Calu3 (cell line): ENCODE data around the gene RGL3. TPM values are rescaled to one million over a fixed set of nuclear protein-coding genes. Genes with fewer than 3 reads are reported as not detected.

Experiments
- BruUV-seq: library from RNA; stranded (reverse); fragments of 400-500 nt; replicated peaks from 2 replicates; lab custom pipeline; 2021; lab: Mats Ljungman, UMichigan
- CTCF ChIA-PET: fragments of 300-600 bp; sonication (Branson Sonifier 250); formaldehyde crosslinking; loops from one replicate; lab custom pipeline; 2022; ENCODE audit warnings: antibody characterized with exemption; lab: Charles Lee
- DNase-seq: peaks from one replicate; pipeline ENCODE4 v3.0.0; 2022
- H3K27ac Mint-ChIP-seq: one replicate; pipeline ENCODE4 v1.8.0; 2022; ENCODE audit warnings: mixed read lengths; ENCODE audit not compliant: unreplicated experiment
- H3K27me3 Mint-ChIP-seq: one replicate; pipeline ENCODE4 v1.8.0; 2022; ENCODE audit warnings: mixed read lengths; ENCODE audit not compliant: unreplicated experiment
- H3K36me3 Mint-ChIP-seq: one replicate; pipeline ENCODE4 v1.8.0; 2022; ENCODE audit warnings: mild to moderate bottlenecking, moderate library complexity, mixed read lengths; ENCODE audit not compliant: insufficient read depth, unreplicated experiment
- H3K4me1 Mint-ChIP-seq: one replicate; pipeline ENCODE4 v1.8.0; 2022; ENCODE audit warnings: mild to moderate bottlenecking, low read depth, mixed read lengths; ENCODE audit not compliant: unreplicated experiment
- H3K4me3 Mint-ChIP-seq: one replicate; pipeline ENCODE4 v1.8.0; 2022; ENCODE audit warnings: mild to moderate bottlenecking, low read depth, moderate library complexity, mixed read lengths; ENCODE audit not compliant: unreplicated experiment
- H3K9me3 Mint-ChIP-seq: one replicate; pipeline ENCODE4 v1.8.0; 2022; ENCODE audit warnings: low read depth, mixed read lengths; ENCODE audit not compliant: unreplicated experiment
- CTCF ChIP-seq: fragments of 200-600 bp; IDR thresholded peaks from one replicate; pipeline ENCODE4 v1.8.0; 2022; ENCODE audit warnings: antibody characterized with exemption; ENCODE audit not compliant: unreplicated experiment
- intact Hi-C: fragments of 100-400 bp; cut with micrococcal nuclease; formaldehyde crosslinking; loops from one replicate; pipeline ENCODE4 v1.10.0; 2022; ENCODE audit not compliant: unreplicated experiment
- total RNA-seq: library from RNA; stranded (reverse); gene quantifications from 2 replicates; pipeline ENCODE4 v1.2.3, GENCODE V29; 2022

Gene RGL3
- total RNA-seq, 1 experiment from 2014 or later, result 84.1 TPM

GRCh38 chr19:11422163-11423065 is 3.3 kb upstream of the RGL3 start:
- DNase-seq, result peak; percentile 79
- TF ChIP-seq CTCF, result no peak
- H3K27ac Mint-ChIP-seq, result no peak overlapping the region
- intact Hi-C loops, result no loop called here
- peaks cover 16% of the 10 kb centered on the region for H3K27me3 Mint-ChIP-seq
- H3K4me3 Mint-ChIP-seq, result peak overlapping the region; percentile 36
- peaks cover 27% of the 10 kb centered on the region for H3K36me3 Mint-ChIP-seq
- BruUV-seq, result no TSS peak
- CTCF ChIA-PET, result interaction anchor here (0.6 to 1.5 kb wide), 6 partner anchors 13 to 151 kb away, joined by 3 to 4 read pairs (median 4); partner anchors contain the start of genes ODAD3 and PRKCSH
- no peaks in the 10 kb centered on the region for H3K9me3 Mint-ChIP-seq
- H3K4me1 Mint-ChIP-seq, result peaks cover 11% of the 10 kb centered on the region

DNA sequence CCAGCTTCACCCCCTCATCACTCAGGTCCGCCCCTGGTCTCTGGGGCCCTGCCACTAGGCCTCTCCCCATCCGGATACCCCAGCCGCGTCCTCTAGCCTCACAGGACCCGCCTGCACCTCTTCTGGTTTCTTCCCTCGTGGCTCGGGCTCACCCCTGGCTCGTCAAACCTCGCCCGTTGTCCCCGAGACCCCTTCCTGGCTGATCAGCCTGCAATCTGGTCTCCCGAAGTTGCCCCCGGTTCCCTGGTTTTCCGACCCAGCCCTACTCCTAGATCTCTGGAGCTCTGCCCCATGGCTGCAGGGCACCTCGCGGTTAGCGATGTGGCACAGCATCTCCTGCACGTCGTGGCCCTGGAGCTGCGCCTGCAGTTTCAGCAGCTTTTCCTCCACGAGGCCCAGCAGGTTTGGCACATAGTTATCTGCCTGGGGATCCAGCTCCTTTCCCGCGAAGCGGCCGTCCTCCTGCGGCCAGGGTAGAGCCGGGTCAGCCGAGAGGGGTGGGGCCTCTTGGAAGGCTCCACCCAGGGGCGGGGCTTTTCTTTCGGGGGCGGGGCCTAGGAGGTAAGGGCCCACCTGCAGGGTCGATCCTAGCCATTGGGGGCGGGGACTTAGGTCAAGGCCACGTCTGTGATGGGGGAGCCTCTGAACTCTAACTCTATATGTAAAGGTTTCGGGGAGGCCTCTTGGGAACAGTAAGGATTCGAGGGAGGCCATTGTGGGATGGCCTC is 2.4 kb upstream of the RGL3 start:
- Mint-ChIP-seq H3K4me3 (peak overlapping the region; percentile 36), H3K27me3 (peaks cover 16% of the 10 kb centered on the region), H3K27ac (no peak overlapping the region), H3K36me3 (peaks cover 28% of the 10 kb centered on the region), H3K4me1 (peaks cover 11% of the 10 kb centered on the region), H3K9me3 (no peaks in the 10 kb centered on the region)
- no TSS peak for BruUV-seq
- CTCF ChIA-PET, result interaction anchor here (0.6 to 1.5 kb wide), 6 partner anchors 14 to 152 kb away, joined by 3 to 4 read pairs (median 4); partner anchors contain the start of genes ODAD3 and PRKCSH
- peak; percentile 43 for DNase-seq
- no peak for TF ChIP-seq CTCF
- intact Hi-C loops, result no loop called here

GRCh38 chr19:11420429-11421370 is 1.6 kb upstream of the RGL3 start:
- peaks cover 11% of the 10 kb centered on the region for H3K4me1 Mint-ChIP-seq
- no peak overlapping the region for H3K27ac Mint-ChIP-seq
- peaks cover 31% of the 10 kb centered on the region for H3K36me3 Mint-ChIP-seq
- DNase-seq, result peak; percentile 11
- TF ChIP-seq CTCF, result no peak
- intact Hi-C loops, result no loop called here
- CTCF ChIA-PET, result interaction anchor here (0.6 kb wide), 1 partner anchor 97 kb away, joined by 3 read pairs; no protein-coding TSS in a partner anchor
- no peaks in the 10 kb centered on the region for H3K9me3 Mint-ChIP-seq
- no TSS peak for BruUV-seq
- peaks cover 16% of the 10 kb centered on the region for H3K27me3 Mint-ChIP-seq
- H3K4me3 Mint-ChIP-seq, result peak overlapping the region; percentile 46
